T-helper 2 cell treated with Interferon-gamma antibody and Interleukin-4, amounts not matched to agents 5 μg/mL and 100 μg/mL, for 36 hours (primary cell): ENCODE data around the gene CRACR2B.

Experiments used
- DNase-seq: peaks from one replicate; pipeline ENCODE4 v3.0.0; 2021; ENCODE audit warnings: low spot score
- H3K27ac Mint-ChIP-seq: one replicate; pipeline ENCODE4 v1.8.0; 2021; ENCODE audit warnings: mild to moderate bottlenecking, mixed read lengths
- H3K27me3 Mint-ChIP-seq: one replicate; pipeline ENCODE4 v1.8.0; 2021; ENCODE audit warnings: low read depth, mixed read lengths
- H3K36me3 Mint-ChIP-seq: one replicate; pipeline ENCODE4 v1.8.0; 2021; ENCODE audit warnings: low read depth, mixed read lengths
- H3K4me1 Mint-ChIP-seq: one replicate; pipeline ENCODE4 v1.8.0; 2021; ENCODE audit warnings: low read depth, mixed read lengths
- H3K4me3 Mint-ChIP-seq: one replicate; pipeline ENCODE4 v1.8.0; 2022; ENCODE audit warnings: mild to moderate bottlenecking, moderate library complexity, mixed read lengths
- H3K9me3 Mint-ChIP-seq: one replicate; pipeline ENCODE4 v1.8.0; 2021; ENCODE audit warnings: mixed read lengths

Gene CRACR2B

DNA sequence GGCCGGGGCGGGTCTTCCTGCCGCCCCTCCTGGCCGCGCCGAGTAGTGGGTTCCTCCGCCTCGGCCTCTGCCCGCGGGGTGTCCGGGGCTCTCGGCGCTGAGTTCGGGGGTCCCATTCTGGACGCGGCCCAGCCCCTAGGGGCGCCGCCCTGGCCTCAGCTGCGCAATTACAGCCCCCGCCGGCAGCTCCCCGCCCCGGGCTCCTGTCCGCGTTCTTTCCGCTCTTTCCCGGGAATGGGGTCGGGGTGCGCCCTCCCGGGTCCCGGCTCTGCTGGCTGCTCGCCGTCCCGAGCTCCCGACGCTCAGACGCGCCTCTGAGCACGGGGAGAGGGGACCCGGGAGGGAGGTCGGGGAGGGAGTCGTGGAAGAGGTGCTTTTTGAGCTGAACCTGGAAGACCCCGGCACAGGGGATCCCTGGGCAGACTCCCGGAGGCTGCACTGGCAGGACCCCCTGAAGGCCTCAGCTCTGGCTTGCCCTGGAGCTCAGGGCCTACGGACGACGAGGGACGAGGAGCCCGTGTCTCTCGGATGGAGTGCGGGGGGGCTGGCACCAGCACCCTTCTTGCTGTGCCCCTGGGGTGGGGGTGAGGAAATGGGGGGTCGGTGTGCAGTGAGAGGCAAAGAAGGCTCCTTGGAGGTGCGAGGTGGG is 15.5 kb downstream of the CRACR2B start:
- Mint-ChIP-seq H3K9me3 (no peaks in the 10 kb centered on the region), H3K4me3 (peak overlapping the region; percentile 73), H3K36me3 (peaks cover 10% of the 10 kb centered on the region), H3K27me3 (no peaks in the 10 kb centered on the region), H3K27ac (no peak overlapping the region), H3K4me1 (peaks cover 10% of the 10 kb centered on the region)
- no peak for DNase-seq

GRCh38 chr11:843818-844692 is 16.3 kb downstream of the CRACR2B start:
- Mint-ChIP-seq H3K27me3 (peaks cover 5% of the 10 kb centered on the region), H3K27ac (no peak overlapping the region), H3K4me3 (peak overlapping the region; percentile 73), H3K4me1 (peaks cover 10% of the 10 kb centered on the region), H3K9me3 (no peaks in the 10 kb centered on the region), H3K36me3 (peaks cover 5% of the 10 kb centered on the region)
- no peak for DNase-seq

DNA sequence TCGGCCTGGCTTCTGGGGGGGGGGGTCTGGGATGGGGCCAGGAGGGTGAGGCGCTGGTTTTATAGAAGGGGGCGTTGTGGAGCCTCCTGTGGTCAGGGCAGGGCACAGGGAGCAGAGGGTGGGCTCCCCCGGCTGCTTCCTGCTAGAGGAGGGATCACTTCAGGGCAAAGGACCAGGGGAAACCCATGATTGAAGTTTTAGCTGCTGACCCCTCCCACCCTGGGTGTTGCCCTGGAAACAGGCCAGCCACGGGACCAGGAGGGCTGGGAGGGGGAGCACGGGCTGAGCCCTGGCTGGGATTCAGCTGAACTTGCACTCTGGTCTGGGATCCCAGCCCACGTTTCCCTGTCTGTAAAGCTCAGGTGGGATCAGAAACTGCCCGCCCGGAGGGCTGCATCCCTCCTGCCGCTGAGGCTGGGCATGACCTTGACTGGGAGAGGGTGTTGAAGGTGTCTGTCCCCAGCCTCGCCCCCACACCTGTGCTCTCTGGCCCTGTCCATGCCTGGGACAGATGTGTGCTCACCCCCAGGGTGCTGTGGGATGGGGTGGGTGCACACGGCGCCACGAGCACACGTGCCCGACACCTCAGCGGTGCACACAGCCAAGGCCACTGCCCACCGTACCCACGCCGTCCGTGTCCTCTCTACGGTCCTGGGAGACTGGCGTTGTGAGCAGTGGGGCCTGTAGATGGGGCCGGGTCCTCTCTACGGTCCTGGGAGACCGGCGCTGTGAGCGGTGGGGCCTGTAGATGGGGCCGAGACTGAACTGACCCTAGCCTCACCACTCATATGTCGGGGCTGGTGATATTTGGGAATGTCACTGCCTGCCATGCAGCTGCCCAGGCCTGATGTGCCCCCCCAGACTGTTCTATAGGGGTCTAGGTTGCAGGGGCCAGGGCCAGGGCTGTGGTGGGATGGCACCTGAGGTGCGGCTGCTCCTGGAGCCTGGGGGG is 17.2 kb downstream of the CRACR2B start:
- DNase-seq, result no peak
- H3K27ac Mint-ChIP-seq, result no peak overlapping the region

DNA sequence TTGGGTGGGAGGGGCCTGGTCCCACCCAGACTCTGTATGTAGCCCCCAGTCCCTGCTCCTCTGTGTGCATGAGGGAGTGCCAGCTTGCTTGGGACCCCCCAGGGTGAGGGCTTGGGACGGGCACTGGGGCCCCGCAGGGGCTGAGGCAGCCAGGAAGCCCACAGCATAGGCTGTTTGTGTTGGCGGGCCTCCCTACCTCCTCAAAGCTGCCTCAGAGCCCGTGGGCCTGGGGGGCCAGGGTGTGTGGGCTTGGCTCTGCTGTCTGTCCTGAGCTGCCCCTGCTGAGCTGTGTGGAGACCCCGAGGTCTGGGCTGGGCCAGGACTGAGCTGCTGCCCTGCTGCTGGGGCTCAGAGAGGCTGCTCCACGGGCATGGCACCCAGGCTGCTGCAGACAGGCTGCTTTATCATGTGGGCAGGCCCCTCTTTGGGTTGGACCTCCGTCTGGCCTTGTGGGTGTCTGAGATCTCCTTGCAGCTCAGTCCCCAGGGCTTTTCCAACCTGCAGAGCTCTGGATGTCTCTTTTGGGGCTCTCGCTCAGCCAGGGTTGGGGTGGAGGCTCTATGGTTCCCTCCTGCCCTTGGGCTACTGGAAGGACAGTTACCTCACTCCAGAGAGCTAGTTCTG is 18.3 kb downstream of the CRACR2B start:
- Mint-ChIP-seq H3K4me1 (peaks cover 4% of the 10 kb centered on the region), H3K9me3 (no peaks in the 10 kb centered on the region), H3K27me3 (peaks cover 8% of the 10 kb centered on the region), H3K36me3 (no peaks in the 10 kb centered on the region), H3K27ac (no peak overlapping the region), H3K4me3 (no peak overlapping the region)
- DNase-seq, result no peak

More for the DNA sequence above, 17.2 kb downstream of the CRACR2B start:
- peaks cover 4% of the 10 kb centered on the region for H3K36me3 Mint-ChIP-seq
- peaks cover 8% of the 10 kb centered on the region for H3K27me3 Mint-ChIP-seq
- H3K9me3 Mint-ChIP-seq, result no peaks in the 10 kb centered on the region
- H3K4me3 Mint-ChIP-seq, result no peak overlapping the region
- peaks cover 10% of the 10 kb centered on the region for H3K4me1 Mint-ChIP-seq

DNA sequence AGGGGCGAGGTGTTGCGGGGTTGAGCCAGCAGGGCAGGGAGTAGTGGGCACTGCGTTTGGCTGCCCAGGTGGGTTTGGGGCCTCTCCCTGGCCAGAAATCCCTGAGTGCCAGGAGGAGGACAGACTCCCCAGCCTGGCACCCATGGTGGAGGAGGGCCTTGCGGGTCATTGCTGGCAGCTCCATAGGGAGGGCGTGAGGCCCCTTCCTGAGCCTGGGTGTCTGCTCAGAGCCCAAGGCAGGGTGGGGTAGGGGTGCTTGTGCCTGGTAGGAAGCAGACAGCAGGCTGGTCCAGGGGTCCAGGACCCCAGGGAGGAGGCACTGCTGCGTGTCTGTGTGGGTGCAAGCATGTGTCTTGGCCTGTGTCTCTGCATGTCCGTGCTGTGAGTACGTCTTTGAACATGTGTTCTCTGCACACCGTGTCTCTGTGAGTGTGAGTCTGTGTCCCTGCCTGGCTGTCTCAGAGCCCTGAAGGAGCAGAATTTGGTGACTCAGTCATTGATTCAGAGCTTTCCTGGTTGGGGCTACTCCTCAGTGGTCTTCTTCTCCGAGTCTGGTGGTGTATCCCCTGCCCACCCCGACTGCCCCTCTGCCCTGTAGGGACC is 18.9 kb downstream of the CRACR2B start:
- DNase-seq, result no peak
- H3K4me1 Mint-ChIP-seq, result peaks cover 4% of the 10 kb centered on the region
- no peaks in the 10 kb centered on the region for H3K9me3 Mint-ChIP-seq
- H3K27me3 Mint-ChIP-seq, result peaks cover 8% of the 10 kb centered on the region
- no peak overlapping the region for H3K27ac Mint-ChIP-seq
- no peak overlapping the region for H3K4me3 Mint-ChIP-seq
- no peaks in the 10 kb centered on the region for H3K36me3 Mint-ChIP-seq

GRCh38 chr11:847876-848275 is 20.2 kb downstream of the CRACR2B start:
- no peak overlapping the region for H3K4me3 Mint-ChIP-seq
- H3K36me3 Mint-ChIP-seq, result no peaks in the 10 kb centered on the region
- H3K9me3 Mint-ChIP-seq, result no peaks in the 10 kb centered on the region
- H3K27ac Mint-ChIP-seq, result no peak overlapping the region
- peaks cover 8% of the 10 kb centered on the region for H3K27me3 Mint-ChIP-seq
- no peak for DNase-seq
- H3K4me1 Mint-ChIP-seq, result peaks cover 4% of the 10 kb centered on the region

- peak; percentile 52 for DNase-seq
- Mint-ChIP-seq H3K27me3 (peaks cover 8% of the 10 kb centered on the region), H3K4me3 (peak overlapping the region; percentile 55), H3K4me1 (peaks cover 4% of the 10 kb centered on the region), H3K36me3 (no peaks in the 10 kb centered on the region), H3K9me3 (no peaks in the 10 kb centered on the region), H3K27ac (no peak overlapping the region)
These were observed 20.7 kb downstream of the CRACR2B start for GRCh38 chr11:848380-848931.

GRCh38 chr11:849104-849824 is 21.5 kb downstream of the CRACR2B start:
- H3K27ac Mint-ChIP-seq, result no peak overlapping the region
- H3K27me3 Mint-ChIP-seq, result peaks cover 8% of the 10 kb centered on the region
- no peaks in the 10 kb centered on the region for H3K9me3 Mint-ChIP-seq
- H3K4me1 Mint-ChIP-seq, result no peaks in the 10 kb centered on the region
- peak overlapping the region; percentile 64 for H3K4me3 Mint-ChIP-seq
- H3K36me3 Mint-ChIP-seq, result no peaks in the 10 kb centered on the region
- no peak for DNase-seq

GRCh38 chr11:849951-850774 is 22.4 kb downstream of the CRACR2B start:
- Mint-ChIP-seq H3K27me3 (peaks cover 8% of the 10 kb centered on the region), H3K36me3 (no peaks in the 10 kb centered on the region), H3K4me1 (no peaks in the 10 kb centered on the region), H3K27ac (no peak overlapping the region), H3K4me3 (no peak overlapping the region), H3K9me3 (no peaks in the 10 kb centered on the region)
- DNase-seq, result no peak

- Mint-ChIP-seq H3K4me3 (no peak overlapping the region), H3K27ac (no peak overlapping the region), H3K27me3 (peaks cover 8% of the 10 kb centered on the region), H3K4me1 (no peaks in the 10 kb centered on the region), H3K36me3 (no peaks in the 10 kb centered on the region), H3K9me3 (no peaks in the 10 kb centered on the region)
- DNase-seq, result no peak
These were observed 23.4 kb downstream of the CRACR2B start for GRCh38 chr11:850775-851763.

GRCh38 chr11:852762-853161 is 25.0 kb downstream of the CRACR2B start:
- Mint-ChIP-seq H3K9me3 (no peaks in the 10 kb centered on the region), H3K36me3 (no peaks in the 10 kb centered on the region), H3K27me3 (peaks cover 8% of the 10 kb centered on the region), H3K4me1 (no peaks in the 10 kb centered on the region), H3K4me3 (no peak overlapping the region), H3K27ac (no peak overlapping the region)
- no peak for DNase-seq
